HG02943 (cell line): ENCODE measurements around the gene TMEM184A.
"Not testable (repeated sequence)": the region's sequence is repeated elsewhere in the genome, so short reads cannot be mapped to it uniquely, and the experiment has no call there.

Experiments used
- ATAC-seq: cut with Tn5 transposase; IDR thresholded peaks from one replicate; pipeline ENCODE4 v1.9.1; 2021; ENCODE audit warnings: mild to moderate bottlenecking, low read depth, moderate library complexity; ENCODE audit not compliant: unreplicated experiment

Gene TMEM184A

DNA sequence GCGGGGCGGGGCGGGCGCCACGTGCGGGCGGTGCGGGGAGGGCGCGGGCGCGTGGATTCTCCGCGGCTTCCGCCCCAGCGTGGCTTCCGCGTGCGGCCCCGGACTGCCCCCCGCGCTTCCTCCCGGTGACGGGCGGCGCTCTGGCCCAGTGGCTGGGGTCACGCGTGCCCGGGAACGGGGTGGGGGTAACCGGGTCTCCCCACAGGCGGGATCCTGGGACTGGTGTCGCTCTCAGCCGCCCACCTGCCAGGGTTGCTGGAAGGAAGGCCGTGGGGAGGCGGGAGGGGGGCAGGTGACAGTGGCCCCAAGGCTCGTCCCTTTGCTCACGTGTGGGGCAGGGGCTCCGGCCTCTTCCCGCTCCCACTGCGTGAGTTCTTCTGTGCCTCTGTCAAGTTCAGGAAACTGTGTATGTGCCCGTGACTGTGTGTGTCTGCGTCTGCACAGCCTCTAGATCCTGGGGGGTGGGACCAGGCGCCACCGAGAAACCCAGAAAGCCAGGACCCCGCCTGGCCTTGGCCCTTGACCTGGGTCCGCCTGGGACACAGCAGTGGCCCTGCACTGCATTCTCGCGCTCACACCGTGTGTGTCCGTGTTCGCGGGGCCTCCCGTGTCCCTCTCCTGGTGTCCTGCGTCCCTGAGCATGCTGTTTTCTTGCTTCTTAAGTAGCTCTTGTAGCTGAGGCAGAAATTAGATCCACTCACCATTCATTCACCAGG lies 24.6 kb downstream of the TMEM184A start:
- ATAC-seq, result no peak

DNA sequence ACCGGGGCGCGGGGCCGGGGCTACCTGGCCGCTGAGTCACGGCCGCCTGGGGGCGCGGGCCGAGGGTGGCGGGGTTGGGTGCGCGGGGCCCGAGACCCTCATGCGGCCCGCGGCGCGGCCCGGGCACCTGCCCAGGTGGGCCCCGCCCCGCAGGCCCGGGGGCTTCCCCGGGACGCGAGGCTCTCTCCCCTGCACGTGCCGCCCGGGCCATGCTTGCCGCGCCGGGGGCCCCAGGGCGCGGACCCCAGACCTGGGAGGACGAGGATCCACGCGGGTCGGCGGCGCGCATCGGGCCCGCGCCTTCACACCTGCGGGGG lies 25.1 kb downstream of the TMEM184A start:
- ATAC-seq, result no peak

GRCh38 chr7:1529383-1530116 lies 26.5 kb downstream of the TMEM184A start:
- no peak for ATAC-seq

DNA sequence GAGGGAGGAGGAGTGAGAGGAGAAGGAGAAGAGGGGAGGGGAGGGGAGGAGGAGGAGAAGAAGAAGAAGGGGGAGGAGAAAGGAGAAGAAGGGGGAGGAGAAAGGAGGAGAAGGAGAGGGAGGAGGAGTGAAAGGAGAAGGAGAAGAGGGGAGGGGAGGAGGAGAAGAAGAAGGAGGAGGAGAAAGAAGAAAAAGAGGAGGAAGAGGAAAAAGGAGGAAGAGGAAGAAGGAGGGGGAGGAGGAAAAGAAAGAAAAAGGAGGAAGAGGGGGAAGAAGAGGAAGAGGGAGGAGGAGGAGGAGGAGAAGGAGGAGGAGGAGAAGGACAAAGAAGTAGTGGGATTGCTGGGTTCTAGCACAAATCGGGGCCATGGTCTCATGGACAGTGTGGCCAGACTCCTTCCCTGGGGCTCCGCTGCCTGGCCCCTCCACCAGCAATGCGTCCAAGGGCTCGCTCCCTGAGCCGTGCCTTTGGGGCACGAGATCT lies 29.7 kb downstream of the TMEM184A start:
- no peak for ATAC-seq

DNA sequence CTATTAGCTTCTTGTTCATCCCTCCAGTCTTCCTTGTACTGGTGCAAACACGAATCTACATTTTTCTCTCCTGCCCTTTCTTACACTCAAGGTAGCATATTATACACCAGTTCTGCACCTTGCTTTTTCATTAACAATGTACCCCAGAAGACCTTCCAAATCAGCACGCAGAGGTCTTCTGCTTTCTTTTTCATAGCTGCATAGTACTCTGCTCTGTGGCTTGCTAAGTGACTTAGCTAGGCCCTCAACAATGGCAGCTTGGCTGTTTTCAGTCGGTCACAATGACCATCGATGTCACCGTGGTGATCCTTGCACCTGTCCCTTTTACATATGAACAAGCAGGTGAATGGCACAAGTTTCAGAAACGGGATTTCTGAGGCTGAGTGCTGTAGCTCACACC lies 30.6 kb downstream of the TMEM184A start:
- ATAC-seq, result no peak

DNA sequence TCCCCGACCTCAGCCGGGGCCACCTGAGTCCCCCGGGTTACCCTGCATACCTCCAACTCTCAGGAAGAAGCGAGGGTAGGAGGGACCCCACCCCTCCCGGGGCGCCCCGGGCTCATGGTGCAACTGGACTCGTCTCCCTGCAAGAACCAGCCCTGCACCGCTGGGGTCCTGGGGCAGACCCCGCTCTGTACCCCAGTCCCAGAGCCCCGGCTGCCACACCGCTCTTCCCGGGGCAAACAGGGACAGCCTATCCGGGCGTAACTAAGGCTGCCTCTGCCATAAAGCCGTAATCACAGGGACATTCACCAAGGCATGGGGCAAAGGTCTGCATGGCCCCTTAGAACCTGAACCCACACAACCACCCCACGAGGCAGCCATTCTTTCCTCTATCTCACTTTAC lies 32.2 kb downstream of the TMEM184A start:
- ATAC-seq, result no peak

GRCh38 chr7:1523208-1523607 lies 32.8 kb downstream of the TMEM184A start:
- no peak for ATAC-seq

GRCh38 chr7:1521456-1521855 lies 34.5 kb downstream of the TMEM184A start:
- no peak for ATAC-seq

DNA sequence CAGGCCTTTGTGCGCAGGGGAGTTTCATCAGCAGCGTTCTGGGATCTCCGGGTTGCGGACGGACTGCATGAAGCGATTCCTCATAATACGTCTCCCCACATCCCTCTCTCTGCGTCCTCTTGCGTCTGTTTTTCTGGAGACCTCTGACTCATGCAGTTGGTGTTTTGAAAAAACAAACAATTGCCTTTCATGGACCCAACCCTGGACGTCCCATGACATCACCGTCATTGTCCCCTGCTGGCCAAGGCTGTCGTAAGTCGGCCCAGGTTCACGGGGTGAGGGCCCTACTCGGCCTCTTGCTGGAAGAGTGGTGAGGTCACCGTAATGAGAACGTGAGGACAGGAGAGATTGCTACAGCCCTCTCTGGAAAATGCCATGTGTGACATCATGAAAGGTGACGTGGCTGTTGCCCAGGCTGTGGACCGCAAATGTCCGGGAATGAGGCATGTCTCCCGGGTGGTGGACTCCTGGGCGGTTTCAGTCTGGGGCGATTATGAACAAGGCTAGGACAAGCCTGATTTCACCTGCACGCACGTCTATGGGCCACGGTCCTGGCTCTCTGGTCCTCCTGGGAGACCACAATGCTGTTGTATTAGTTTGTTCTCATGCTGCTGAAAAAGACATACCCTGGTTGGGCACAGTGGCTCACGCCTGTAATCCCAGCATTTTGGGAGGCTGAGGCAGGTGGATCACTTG lies 35.3 kb downstream of the TMEM184A start:
- ATAC-seq, result no peak

DNA sequence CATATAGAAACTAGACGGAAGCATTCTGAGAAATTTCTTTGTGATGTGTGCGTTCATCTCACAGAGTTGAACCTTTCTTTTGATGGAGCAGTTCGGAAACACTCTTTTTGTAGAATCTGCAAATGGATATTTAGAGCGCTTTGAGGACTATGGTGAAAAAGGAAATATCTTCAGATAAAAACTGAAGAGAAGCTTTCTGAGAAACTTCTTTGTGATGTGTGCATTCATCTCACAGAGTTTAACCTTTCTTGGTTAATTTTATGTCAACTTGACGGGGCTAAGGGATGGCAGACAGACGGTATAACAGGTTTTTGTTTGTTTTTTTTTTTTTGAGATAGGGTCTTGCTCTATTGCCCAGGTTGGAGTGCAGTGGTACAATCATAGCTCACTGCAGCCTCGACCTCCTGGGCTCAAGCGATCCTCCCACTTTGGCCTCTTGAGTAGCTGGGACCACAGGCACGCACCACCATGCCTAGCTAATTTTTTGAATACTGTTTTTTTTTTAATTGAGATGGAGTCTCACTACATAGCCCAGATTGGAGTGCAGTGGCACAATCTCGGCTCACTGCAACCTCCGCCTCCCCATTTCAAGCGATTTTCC lies 36.6 kb downstream of the TMEM184A start:
- ATAC-seq, result not testable (repeated sequence)

DNA sequence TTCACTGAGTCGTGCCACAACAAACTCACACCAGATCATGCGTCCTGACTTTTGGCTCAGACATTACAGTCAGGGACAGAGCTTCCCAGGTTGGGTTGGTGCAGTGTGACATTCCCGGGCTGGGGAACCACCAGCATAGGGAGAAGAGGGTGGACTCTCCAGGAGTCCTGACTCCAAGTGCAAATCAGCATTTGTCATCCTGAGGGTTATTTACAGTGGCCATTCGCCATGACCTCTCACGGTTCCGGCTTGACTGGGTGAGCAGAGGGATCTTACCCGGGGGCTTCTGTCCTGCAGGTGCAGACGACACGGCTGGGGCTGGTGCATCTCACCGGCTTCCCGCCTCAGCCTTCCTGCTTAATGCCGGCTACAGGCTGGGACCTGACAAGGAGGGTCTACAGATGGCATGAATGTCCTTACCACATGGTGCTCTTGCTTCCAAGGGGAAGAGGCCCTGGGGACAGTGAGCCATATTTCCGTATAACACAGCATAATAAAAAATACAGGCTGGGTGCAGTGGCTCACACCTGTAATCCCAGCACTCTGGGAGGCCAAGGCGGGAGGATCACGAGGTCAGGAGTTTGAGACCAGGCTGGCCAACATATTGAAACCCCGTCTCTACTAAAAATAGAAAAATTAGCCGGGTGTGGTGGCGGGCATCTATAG lies 39.3 kb downstream of the TMEM184A start:
- ATAC-seq, result no peak

DNA sequence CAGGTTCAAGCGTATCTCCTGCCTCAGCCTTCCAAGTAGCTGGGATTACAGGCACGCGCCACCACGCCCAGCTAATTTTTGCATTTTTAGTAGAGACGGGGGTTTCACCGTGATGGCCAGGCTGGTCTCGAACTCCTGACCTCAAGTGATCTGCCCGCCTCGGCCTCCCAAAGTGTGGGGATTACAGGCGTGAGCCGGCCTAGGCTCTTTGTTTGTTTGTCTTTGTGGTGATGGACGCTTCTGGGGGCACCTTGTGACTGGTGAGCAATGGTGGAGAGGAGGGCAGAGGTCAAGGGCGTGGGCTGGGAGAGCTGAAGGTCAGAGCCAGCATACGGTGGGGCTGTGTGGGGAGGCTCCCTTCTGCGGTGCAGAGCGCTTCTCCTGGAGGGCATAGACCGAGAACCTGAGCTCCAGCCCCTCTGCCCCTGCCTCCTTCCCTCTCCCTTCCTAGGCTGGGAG lies 40.5 kb downstream of the TMEM184A start:
- ATAC-seq, result not testable (repeated sequence)

DNA sequence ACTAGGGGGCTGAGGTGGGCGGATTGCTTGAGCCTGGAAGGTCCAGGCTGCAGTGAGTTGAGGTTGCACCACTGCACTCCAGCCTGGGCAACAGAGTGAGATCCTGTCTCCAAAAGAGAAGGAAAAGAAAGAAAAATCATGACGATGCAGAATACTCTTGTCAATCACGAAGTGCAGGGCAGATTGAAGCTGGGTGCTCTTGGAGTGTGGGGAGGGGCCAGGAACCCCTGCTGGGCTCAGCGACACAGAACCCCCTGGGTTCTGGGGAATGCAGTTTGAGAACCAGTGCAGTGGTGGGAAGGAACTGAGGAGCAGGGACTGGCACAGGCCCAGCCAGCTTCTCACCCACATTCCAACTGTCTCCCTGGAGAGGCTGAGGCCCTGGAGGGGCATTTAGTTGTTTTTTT lies 41.0 kb downstream of the TMEM184A start:
- no peak for ATAC-seq

GRCh38 chr7:1514407-1514806 lies 41.6 kb downstream of the TMEM184A start:
- no peak for ATAC-seq

- no peak for ATAC-seq
Observed at GRCh38 chr7:1513657-1514095, 42.3 kb downstream of the TMEM184A start.

- no peak for ATAC-seq
Observed at GRCh38 chr7:1512781-1513656, 43.0 kb downstream of the TMEM184A start.

GRCh38 chr7:1511444-1512422 lies 44.3 kb downstream of the TMEM184A start:
- no peak for ATAC-seq

DNA sequence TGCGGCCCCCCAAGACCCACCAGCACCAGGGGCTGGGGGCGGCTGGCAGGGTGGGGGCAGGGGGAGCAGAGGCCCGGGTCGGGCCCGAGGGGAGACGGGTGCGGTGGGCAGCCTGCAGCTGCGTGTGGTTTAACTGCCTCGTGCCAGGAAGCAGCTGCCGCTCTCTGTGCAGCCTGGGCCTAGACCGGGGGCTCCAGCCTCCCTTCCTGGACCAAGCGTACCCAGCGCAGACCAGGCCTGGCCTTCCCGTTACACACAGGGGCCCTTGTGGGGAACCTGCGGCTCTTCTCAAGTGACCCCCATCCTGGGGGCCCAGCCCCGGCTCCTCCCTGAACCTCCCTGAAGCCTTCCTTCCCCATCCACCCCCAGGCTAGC lies 45.2 kb downstream of the TMEM184A start:
- no peak for ATAC-seq
